Activated naive CD4-positive, alpha-beta T cell treated with anti-CD3 and anti-CD28 coated beads, Interleukin-2, amount 10 ng/mL, durations not matched to agents 7 days and 5 days (primary cell): ENCODE data around the gene LIPC.

ENCODE experiments used
- CTCF ChIA-PET: fragments of 350-600 bp; sonication (Branson Sonifier 250); formaldehyde crosslinking; loops from one replicate; lab custom pipeline; 2021; ENCODE audit warnings: antibody characterized with exemption; lab: Charles Lee
- DNase-seq: peaks from one replicate; pipeline ENCODE4 v3.0.0-alpha.2; 2020
- H3K27ac Mint-ChIP-seq: one replicate; pipeline ENCODE4 v1.8.0; 2021; ENCODE audit warnings: mild to moderate bottlenecking, moderate library complexity, mixed read lengths
- H3K27me3 Mint-ChIP-seq: one replicate; pipeline ENCODE4 v1.8.0; 2021; ENCODE audit warnings: mild to moderate bottlenecking, mixed read lengths
- H3K36me3 Mint-ChIP-seq: one replicate; pipeline ENCODE4 v1.8.0; 2021; ENCODE audit warnings: mixed read lengths
- H3K4me1 Mint-ChIP-seq: one replicate; pipeline ENCODE4 v1.8.0; 2021; ENCODE audit warnings: mixed read lengths
- H3K4me3 Mint-ChIP-seq: one replicate; pipeline ENCODE4 v1.8.0; 2021; ENCODE audit warnings: mild to moderate bottlenecking, moderate library complexity, mixed read lengths
- H3K9me3 Mint-ChIP-seq: one replicate; pipeline ENCODE4 v1.8.0; 2021; ENCODE audit warnings: mixed read lengths

Gene LIPC

GRCh38 chr15:58472821-58473581, 41.2 kb downstream of the LIPC start:
- H3K36me3 Mint-ChIP-seq: peaks cover 16% of the 10 kb centered on the region
- peak overlapping the region; percentile 33 for H3K4me3 Mint-ChIP-seq
- peak; percentile 73 for DNase-seq
- H3K4me1 Mint-ChIP-seq: peaks cover 74% of the 10 kb centered on the region
- no peaks in the 10 kb centered on the region for H3K27me3 Mint-ChIP-seq
- H3K9me3 Mint-ChIP-seq: peaks cover 3% of the 10 kb centered on the region
- H3K27ac Mint-ChIP-seq: peak overlapping the region; percentile 90
- CTCF ChIA-PET: interaction anchor here (1.0 kb wide), 2 partner anchors 36 to 44 kb away, joined by 3 to 5 read pairs; no protein-coding TSS in a partner anchor

- Mint-ChIP-seq H3K36me3 (peaks cover 18% of the 10 kb centered on the region), H3K4me1 (peaks cover 79% of the 10 kb centered on the region), H3K27ac (peak overlapping the region; percentile 90), H3K4me3 (peak overlapping the region; percentile 33), H3K27me3 (no peaks in the 10 kb centered on the region), H3K9me3 (peaks cover 3% of the 10 kb centered on the region)
- DNase-seq: no peak
- CTCF ChIA-PET: interaction anchor here (1.1 to 4.6 kb wide), 2 partner anchors 11 to 43 kb away, joined by 3 to 23 read pairs; no protein-coding TSS in a partner anchor
Measured at GRCh38 chr15:58473724-58474123, 41.9 kb downstream of the LIPC start.

- no peak for DNase-seq
- no peaks in the 10 kb centered on the region for H3K27me3 Mint-ChIP-seq
- CTCF ChIA-PET: interaction anchor here (1.1 to 4.6 kb wide), 2 partner anchors 10 to 42 kb away, joined by 3 to 23 read pairs; no protein-coding TSS in a partner anchor
- H3K9me3 Mint-ChIP-seq: peaks cover 3% of the 10 kb centered on the region
- H3K27ac Mint-ChIP-seq: peak overlapping the region; percentile 87
- H3K36me3 Mint-ChIP-seq: peaks cover 18% of the 10 kb centered on the region
- peaks cover 72% of the 10 kb centered on the region for H3K4me1 Mint-ChIP-seq
- H3K4me3 Mint-ChIP-seq: no peak overlapping the region
Measured at GRCh38 chr15:58474741-58475323, 43.0 kb downstream of the LIPC start.

GRCh38 chr15:58475573-58476524, 44.1 kb downstream of the LIPC start:
- DNase-seq: no peak
- Mint-ChIP-seq H3K27ac (peak overlapping the region; percentile 87), H3K9me3 (peaks cover 3% of the 10 kb centered on the region), H3K36me3 (peaks cover 15% of the 10 kb centered on the region), H3K4me1 (peaks cover 66% of the 10 kb centered on the region), H3K4me3 (peak overlapping the region; percentile 6), H3K27me3 (no peaks in the 10 kb centered on the region)
- CTCF ChIA-PET: interaction anchor here (0.9 to 4.6 kb wide), 3 partner anchors 9 to 41 kb away, joined by 3 to 23 read pairs (median 3); no protein-coding TSS in a partner anchor

- Mint-ChIP-seq H3K27ac (no peak overlapping the region), H3K4me1 (peaks cover 61% of the 10 kb centered on the region), H3K4me3 (no peak overlapping the region), H3K36me3 (peaks cover 15% of the 10 kb centered on the region), H3K27me3 (no peaks in the 10 kb centered on the region), H3K9me3 (peaks cover 3% of the 10 kb centered on the region)
- DNase-seq: no peak
- CTCF ChIA-PET: interaction anchor here (0.7 to 4.6 kb wide), 4 partner anchors 10 to 206 kb away, joined by 3 to 23 read pairs (median 3); no protein-coding TSS in a partner anchor
Measured at GRCh38 chr15:58476525-58477162, 44.9 kb downstream of the LIPC start.

- peaks cover 60% of the 10 kb centered on the region for H3K4me1 Mint-ChIP-seq
- H3K27ac Mint-ChIP-seq: peak overlapping the region; percentile 13
- H3K27me3 Mint-ChIP-seq: no peaks in the 10 kb centered on the region
- H3K36me3 Mint-ChIP-seq: peaks cover 15% of the 10 kb centered on the region
- CTCF ChIA-PET: interaction anchor here (0.7 to 4.6 kb wide), 3 partner anchors 10 to 206 kb away, joined by 3 to 23 read pairs (median 3); no protein-coding TSS in a partner anchor
- DNase-seq: no peak
- peaks cover 3% of the 10 kb centered on the region for H3K9me3 Mint-ChIP-seq
- no peak overlapping the region for H3K4me3 Mint-ChIP-seq
Measured at GRCh38 chr15:58477170-58477569, 45.4 kb downstream of the LIPC start.

GRCh38 chr15:58478035-58478434, 46.2 kb downstream of the LIPC start:
- H3K9me3 Mint-ChIP-seq: peaks cover 3% of the 10 kb centered on the region
- peak overlapping the region; percentile 14 for H3K27ac Mint-ChIP-seq
- peaks cover 16% of the 10 kb centered on the region for H3K36me3 Mint-ChIP-seq
- H3K4me1 Mint-ChIP-seq: peaks cover 57% of the 10 kb centered on the region
- H3K4me3 Mint-ChIP-seq: no peak overlapping the region
- no peaks in the 10 kb centered on the region for H3K27me3 Mint-ChIP-seq
- CTCF ChIA-PET: interaction anchor here (4.6 kb wide), 1 partner anchor 39 kb away, joined by 23 read pairs; no protein-coding TSS in a partner anchor
- DNase-seq: no peak

GRCh38 chr15:58478579-58478978, 46.8 kb downstream of the LIPC start:
- Mint-ChIP-seq H3K9me3 (peaks cover 3% of the 10 kb centered on the region), H3K27me3 (no peaks in the 10 kb centered on the region), H3K27ac (no peak overlapping the region), H3K4me1 (peaks cover 57% of the 10 kb centered on the region), H3K36me3 (peaks cover 21% of the 10 kb centered on the region), H3K4me3 (no peak overlapping the region)
- CTCF ChIA-PET: no interaction called here
- DNase-seq: no peak

GRCh38 chr15:58479941-58480340, 48.1 kb downstream of the LIPC start:
- Mint-ChIP-seq H3K9me3 (peaks cover 3% of the 10 kb centered on the region), H3K4me1 (peaks cover 57% of the 10 kb centered on the region), H3K36me3 (peaks cover 19% of the 10 kb centered on the region), H3K27me3 (no peaks in the 10 kb centered on the region), H3K4me3 (no peak overlapping the region), H3K27ac (no peak overlapping the region)
- no peak for DNase-seq
- CTCF ChIA-PET: interaction anchor here (1.6 kb wide), 1 partner anchor 37 kb away, joined by 5 read pairs; no protein-coding TSS in a partner anchor

GRCh38 chr15:58483376-58483775, 51.6 kb downstream of the LIPC start:
- Mint-ChIP-seq H3K36me3 (peaks cover 22% of the 10 kb centered on the region), H3K4me3 (no peak overlapping the region), H3K9me3 (peaks cover 9% of the 10 kb centered on the region), H3K27ac (peak overlapping the region; percentile 43), H3K4me1 (peaks cover 57% of the 10 kb centered on the region), H3K27me3 (no peaks in the 10 kb centered on the region)
- DNase-seq: no peak
- CTCF ChIA-PET: interaction anchor here (0.9 to 1.4 kb wide), 2 partner anchors 9 to 34 kb away, joined by 4 read pairs; no protein-coding TSS in a partner anchor

GRCh38 chr15:58484791-58485600, 53.2 kb downstream of the LIPC start:
- Mint-ChIP-seq H3K9me3 (peaks cover 18% of the 10 kb centered on the region), H3K4me3 (peak overlapping the region; percentile 35), H3K27ac (peak overlapping the region; percentile 96), H3K4me1 (peaks cover 54% of the 10 kb centered on the region), H3K36me3 (peaks cover 28% of the 10 kb centered on the region), H3K27me3 (no peaks in the 10 kb centered on the region)
- peak; percentile 82 for DNase-seq
- CTCF ChIA-PET: interaction anchor here (0.8 kb wide), 1 partner anchor 11 kb away, joined by 3 read pairs; no protein-coding TSS in a partner anchor

GRCh38 chr15:58486062-58486461, 54.3 kb downstream of the LIPC start:
- CTCF ChIA-PET: no interaction called here
- Mint-ChIP-seq H3K27ac (peak overlapping the region; percentile 96), H3K27me3 (no peaks in the 10 kb centered on the region), H3K4me3 (no peak overlapping the region), H3K36me3 (peaks cover 30% of the 10 kb centered on the region), H3K4me1 (peaks cover 54% of the 10 kb centered on the region), H3K9me3 (peaks cover 20% of the 10 kb centered on the region)
- no peak for DNase-seq
